RPMI8226 (cell line): Measurements from ENCODE around the gene TIGD7.
"Not testable (repeated sequence)": the region's sequence is repeated elsewhere in the genome, so short reads cannot be mapped to it uniquely, and the experiment has no call there.

Source experiments
- DNase-seq: peaks from one replicate; pipeline ENCODE4 v3.0.0-alpha.2; 2015

Gene TIGD7

GRCh38 chr16:3282103-3282729 is 23.0 kb downstream of the TIGD7 start:
- peak; percentile 86 for DNase-seq

- no peak for DNase-seq
These were observed 23.9 kb downstream of the TIGD7 start for GRCh38 chr16:3281222-3281820.

GRCh38 chr16:3276679-3277078 is 28.6 kb downstream of the TIGD7 start:
- DNase-seq, result no peak

GRCh38 chr16:3274947-3275346 is 30.3 kb downstream of the TIGD7 start:
- no peak for DNase-seq

GRCh38 chr16:3274490-3274889 is 30.7 kb downstream of the TIGD7 start:
- DNase-seq, result peak; percentile 51

GRCh38 chr16:3271281-3271680 is 33.9 kb downstream of the TIGD7 start:
- DNase-seq, result not testable (repeated sequence)

GRCh38 chr16:3270718-3271117 is 34.5 kb downstream of the TIGD7 start:
- DNase-seq, result not testable (repeated sequence)

- no peak for DNase-seq
These were observed 36.9 kb downstream of the TIGD7 start for GRCh38 chr16:3268294-3268693.

- peak; percentile 26 for DNase-seq
These were observed 38.2 kb downstream of the TIGD7 start for GRCh38 chr16:3266873-3267537.

GRCh38 chr16:3264137-3265036 is 40.8 kb downstream of the TIGD7 start:
- peak; percentile 99 for DNase-seq

GRCh38 chr16:3262517-3262916 is 42.7 kb downstream of the TIGD7 start:
- DNase-seq, result no peak

GRCh38 chr16:3259836-3260235 is 45.4 kb downstream of the TIGD7 start:
- DNase-seq, result no peak

GRCh38 chr16:3256866-3257465 is 48.3 kb downstream of the TIGD7 start:
- DNase-seq, result no peak

- DNase-seq, result no peak
These were observed 48.9 kb downstream of the TIGD7 start, which contains the start of gene MEFV for GRCh38 chr16:3256146-3256865. MEFV (minus strand) TSS chr16:3256633; CDS start chr16:3256587, 46 bp downstream.

- DNase-seq, result no peak
These were observed 50.9 kb downstream of the TIGD7 start for GRCh38 chr16:3254309-3254708.

GRCh38 chr16:3252967-3253366 is 52.3 kb downstream of the TIGD7 start:
- DNase-seq, result peak; percentile 64

GRCh38 chr16:3249451-3249850 is 55.8 kb downstream of the TIGD7 start:
- no peak for DNase-seq

- DNase-seq, result no peak
These were observed 56.2 kb downstream of the TIGD7 start for GRCh38 chr16:3249020-3249419.
